Gastroesophageal sphincter (tissue), 4 donors: Measurements from ENCODE around the gene WNK2. TPM values are rescaled to one million over a fixed set of nuclear protein-coding genes. Genes with fewer than 3 reads are reported as not detected.

Source experiments
- ATAC-seq: fragments of 150-250 bp; one replicate; pipeline ENCODE4 v1.9.1; 2016; ENCODE audit warnings: mild to moderate bottlenecking, moderate library complexity
- H3K27ac ChIP-seq, 4 donors: fragments of 200-600 bp; sonication (generic) in 3 of 4; 1 replicate in 3 of 4; 2 replicates in 1 of 4; pipeline ENCODE4 v1.5.1; 2016 to 2019
- H3K27me3 ChIP-seq: fragments of 200-600 bp; sonication (generic); one replicate; pipeline ENCODE4 v1.5.1; 2019
- H3K36me3 ChIP-seq, 2 donors: fragments of 200-600 bp; sonication (generic); one replicate each; pipeline ENCODE4 v1.5.1; 2019; ENCODE audit warnings: control low read depth in 1 of 2
- H3K4me1 ChIP-seq, 3 donors: fragments of 200-600 bp; sonication (generic); 1 replicate in 2 of 3; 2 replicates in 1 of 3; pipeline ENCODE4 v1.5.1; 2016 to 2019; ENCODE audit warnings: control low read depth in 2 of 3
- H3K4me3 ChIP-seq, 2 donors: fragments of 200-600 bp; sonication (generic); one replicate each; pipeline ENCODE4 v1.5.1; 2019; ENCODE audit warnings: mild to moderate bottlenecking in 1 of 2, moderate library complexity in 1 of 2
- H3K9me3 ChIP-seq, 3 donors: fragments of 200-600 bp; sonication (generic); one replicate each; pipeline ENCODE4 v1.5.1; 2017 to 2019; ENCODE audit warnings: control low read depth in 2 of 3
- CTCF ChIP-seq, 4 experiments: fragments of 200-600 bp in 2 of 4; fragments of 450-650 bp in 2 of 4; sonication (generic) in 1 of 4; IDR thresholded peaks; one replicate each; pipeline ENCODE4 v1.5.1; 2017 to 2019; ENCODE audit warnings: antibody characterized with exemption in 4 of 4, mild to moderate bottlenecking in 2 of 4, moderate library complexity in 2 of 4
- EP300 ChIP-seq: sonication (generic); formaldehyde crosslinking; IDR thresholded peaks from one replicate; pipeline ENCODE4 v1.6.1; 2017; ENCODE audit warnings: antibody characterized with exemption, mild to moderate bottlenecking
- POLR2A ChIP-seq, 2 donors: fragments of 450-650 bp; IDR thresholded peaks; one replicate each; pipeline ENCODE4 v1.6.1; 2017; ENCODE audit warnings: antibody characterized with exemption in 2 of 2, mild to moderate bottlenecking in 2 of 2, moderate library complexity in 1 of 2
- POLR2AphosphoS5 ChIP-seq: sonication (generic); formaldehyde crosslinking; IDR thresholded peaks from one replicate; pipeline ENCODE4 v1.6.1; 2017; ENCODE audit warnings: antibody characterized with exemption
- WGBS, 2 donors: methylation state at CpG; one replicate each; pipeline ENCODE4 v1.1.5; 2018; ENCODE audit warnings: low coverage in 1 of 2; 5-methylcytosine and 5-hydroxymethylcytosine counted together
- total RNA-seq, 4 donors: library from RNA; depleted of rRNA; stranded (reverse); fragments of >200 nt; gene quantifications; one replicate each; pipeline ENCODE4 v1.1.0, GENCODE V29; 2016

WNK2 gene
- total RNA-seq, 4 donors from 2014 or later, result 26.8 to 104 (median 48.6) TPM

- H3K4me3 ChIP-seq, result no peak overlapping the region
- TF ChIP-seq CTCF (IDR thresholded peaks at IDR 0.05) (no peak), EP300 (no peak), POLR2AphosphoS5 (no peak), POLR2A (IDR thresholded peaks at IDR 0.05) (no peak)
- peaks cover 0 to 37% of the 10 kb centered on the region in 2 donors for H3K36me3 ChIP-seq
- ATAC-seq, result no peak
- no peak overlapping the region for H3K27ac ChIP-seq
- 80 to 81% methylated on average over 5 to 8 of the region's 24 CpGs for WGBS, 2 donors
- H3K27me3 ChIP-seq, result no peaks in the 10 kb centered on the region
- H3K4me1 ChIP-seq, result peaks cover 0 to 18% (median 0%) of the 10 kb centered on the region in 3 donors
- H3K9me3 ChIP-seq, result no peaks in the 10 kb centered on the region
Observed at GRCh38 chr9:93244510-93245436, 60.8 kb downstream of the WNK2 start.

GRCh38 chr9:93245437-93245970, 61.6 kb downstream of the WNK2 start:
- H3K4me1 ChIP-seq, result peaks cover 0 to 18% (median 0%) of the 10 kb centered on the region in 3 donors
- peaks cover 0 to 30% of the 10 kb centered on the region in 2 donors for H3K36me3 ChIP-seq
- no peak for ATAC-seq
- TF ChIP-seq CTCF (IDR thresholded peaks at IDR 0.05), result no peak
- no peak for TF ChIP-seq POLR2AphosphoS5
- no peak for TF ChIP-seq POLR2A (IDR thresholded peaks at IDR 0.05)
- TF ChIP-seq EP300, result no peak
- no peaks in the 10 kb centered on the region for H3K9me3 ChIP-seq
- H3K27me3 ChIP-seq, result no peaks in the 10 kb centered on the region
- no peak overlapping the region for H3K4me3 ChIP-seq
- no peak overlapping the region for H3K27ac ChIP-seq
- 76% methylated on average over 4 of the region's 5 CpGs; no CpG with 5 or more reads in 1 of the 2 donors for WGBS, 2 donors

GRCh38 chr9:93246111-93246510, 62.2 kb downstream of the WNK2 start:
- Histone ChIP-seq H3K36me3 (peaks cover 0 to 27% of the 10 kb centered on the region in 2 donors), H3K27me3 (no peaks in the 10 kb centered on the region), H3K4me1 (peaks cover 0 to 18% (median 0%) of the 10 kb centered on the region in 3 donors), H3K4me3 (no peak overlapping the region), H3K27ac (no peak overlapping the region), H3K9me3 (no peaks in the 10 kb centered on the region)
- WGBS, 2 donors, result 73 to 83% methylated on average over 6 to 7 of the region's 14 CpGs
- TF ChIP-seq POLR2AphosphoS5 (no peak), EP300 (no peak), POLR2A (IDR thresholded peaks at IDR 0.05) (no peak), CTCF (IDR thresholded peaks at IDR 0.05) (no peak)
- no peak for ATAC-seq

- Histone ChIP-seq H3K27me3 (no peaks in the 10 kb centered on the region), H3K27ac (no peak overlapping the region), H3K4me3 (no peak overlapping the region), H3K36me3 (peaks cover 0 to 27% of the 10 kb centered on the region in 2 donors), H3K4me1 (peaks cover 0 to 18% (median 0%) of the 10 kb centered on the region in 3 donors), H3K9me3 (no peaks in the 10 kb centered on the region)
- no peak for ATAC-seq
- TF ChIP-seq EP300, result no peak
- no peak for TF ChIP-seq POLR2AphosphoS5
- TF ChIP-seq CTCF (IDR thresholded peaks at IDR 0.05), result no peak
- no peak for TF ChIP-seq POLR2A (IDR thresholded peaks at IDR 0.05)
- 100% methylated on average over 1 of the region's 7 CpGs; no CpG with 5 or more reads in 1 of the 2 donors for WGBS, 2 donors
Observed at GRCh38 chr9:93246526-93246925, 62.6 kb downstream of the WNK2 start.
